GM12872 (cell line): ENCODE data around the gene KCNQ1OT1.

Experiments used
- CTCF ChIP-seq: IDR thresholded peaks from 3 replicates; pipeline ENCODE4 v1.5.1; 2011; ENCODE audit warnings: low read depth, mild to moderate bottlenecking, low read length, moderate library complexity; ENCODE audit not compliant: insufficient read depth

Gene KCNQ1OT1

DNA sequence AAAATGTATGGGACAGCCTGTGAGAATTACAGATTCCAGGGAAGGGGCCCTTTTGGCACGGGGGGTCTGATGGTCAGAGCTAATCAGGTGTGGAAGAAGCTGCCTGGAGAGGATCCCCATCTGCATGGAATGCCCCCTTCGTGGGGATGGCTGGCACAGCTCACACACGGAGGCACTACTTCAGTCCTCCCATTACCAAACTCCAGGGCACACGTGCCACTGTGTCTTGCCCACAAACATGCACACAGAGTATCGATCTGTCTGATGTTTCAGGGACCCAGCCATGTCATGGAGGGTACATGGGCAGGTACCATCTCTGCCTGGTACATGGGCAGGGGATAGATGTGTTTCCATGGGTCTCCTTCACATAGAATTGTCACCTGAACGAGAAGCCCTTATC lies 14.7 kb downstream of the KCNQ1OT1 start:
- no peak for TF ChIP-seq CTCF

- no peak for TF ChIP-seq CTCF
Measured at GRCh38 chr11:2684581-2684980, 15.2 kb downstream of the KCNQ1OT1 start.

DNA sequence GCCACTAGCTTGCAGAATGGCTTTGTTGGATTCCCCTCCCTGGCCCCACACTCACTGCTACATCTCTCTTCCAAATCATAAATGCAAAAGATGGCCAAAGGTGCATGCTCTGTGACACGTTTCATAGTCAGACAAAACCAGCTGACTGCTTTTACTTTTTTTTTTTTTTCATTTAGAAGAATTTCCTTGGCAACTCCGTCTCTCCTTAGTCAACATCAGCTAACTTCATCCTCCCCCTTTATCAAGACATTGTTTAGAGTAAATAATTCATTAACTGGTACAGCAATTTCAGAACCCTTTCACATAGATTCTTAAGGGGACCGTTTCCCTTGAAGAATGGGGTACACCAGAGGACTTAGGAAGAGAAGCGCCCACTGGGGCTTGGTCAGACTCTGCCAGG lies 16.0 kb downstream of the KCNQ1OT1 start:
- TF ChIP-seq CTCF = no peak

DNA sequence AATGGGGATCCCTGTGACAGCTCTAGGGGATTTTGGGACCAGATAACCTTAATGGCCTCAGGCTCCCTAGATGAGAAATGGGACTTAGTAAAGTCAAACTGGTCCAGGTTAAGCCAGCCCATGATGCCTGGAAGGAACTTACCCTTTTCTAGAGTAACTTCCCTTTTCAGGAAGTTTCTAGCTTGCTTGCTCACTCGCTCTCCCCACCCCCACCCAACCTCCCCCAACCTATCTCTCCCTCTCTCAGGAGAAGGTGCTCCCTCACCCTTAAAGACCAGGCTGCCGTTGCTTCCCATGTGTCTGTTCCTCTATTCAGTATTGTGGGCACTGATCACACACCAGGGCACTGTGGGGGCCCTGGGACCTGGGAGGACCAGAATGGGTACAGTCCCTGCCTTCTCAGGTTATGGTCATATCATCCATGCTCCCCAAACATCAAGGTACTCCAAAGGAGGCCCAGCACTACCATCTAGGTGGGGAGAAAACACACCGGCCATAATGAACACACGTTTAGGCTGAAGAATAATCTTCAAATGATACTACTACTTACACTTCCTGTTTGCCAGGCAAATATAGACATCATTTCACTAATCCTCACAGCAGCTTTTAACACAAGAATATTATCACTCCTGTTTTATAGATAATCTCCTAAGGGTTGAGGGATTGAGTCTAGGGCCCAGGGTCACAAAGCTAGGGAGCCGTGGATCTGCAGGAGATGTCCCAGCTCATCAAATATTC lies 18.2 kb downstream of the KCNQ1OT1 start:
- TF ChIP-seq CTCF = no peak

- no peak for TF ChIP-seq CTCF
Measured at GRCh38 chr11:2679011-2679676, 20.6 kb downstream of the KCNQ1OT1 start.

DNA sequence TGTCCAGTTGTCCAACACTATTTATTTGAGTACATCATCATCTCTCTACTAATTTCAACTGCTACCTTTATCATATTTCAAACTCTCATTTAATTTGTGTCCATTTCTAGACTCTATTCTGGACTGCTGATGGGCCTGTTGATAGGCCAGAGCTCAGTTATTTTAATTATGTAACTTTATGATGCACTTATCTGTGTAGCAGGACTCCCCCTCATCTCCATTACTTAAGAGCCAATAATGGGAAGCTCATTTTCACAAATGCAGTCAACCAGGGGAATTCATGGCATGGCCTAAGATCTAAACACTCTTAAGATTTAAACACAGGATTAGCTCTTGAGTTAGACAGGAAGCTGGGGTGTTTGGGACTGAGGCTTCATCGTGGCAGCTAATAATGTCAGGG lies 21.4 kb downstream of the KCNQ1OT1 start:
- no peak for TF ChIP-seq CTCF

GRCh38 chr11:2677127-2677526 lies 22.7 kb downstream of the KCNQ1OT1 start:
- TF ChIP-seq CTCF = no peak
